Testis (tissue), 2 donors: ENCODE data around the gene HS3ST3A1.

ENCODE experiments used
- POLR2A ChIP-seq: fragments of 450-650 bp; IDR thresholded peaks from one replicate; pipeline ENCODE4 v1.6.1; 2017; ENCODE audit warnings: antibody characterized with exemption, mild to moderate bottlenecking, moderate library complexity
- TF ChIP-seq, protein P1 (sequence below), 3 experiments: fragments of 450-650 bp in 2 of 3; fragments of 200-600 bp in 1 of 3; sonication (generic) in 1 of 3; IDR thresholded peaks; one replicate each; pipeline ENCODE4 v1.5.1; 2016 to 2019; ENCODE audit warnings: antibody characterized with exemption in 3 of 3, mild to moderate bottlenecking in 2 of 3, moderate library complexity in 1 of 3

DNA sequence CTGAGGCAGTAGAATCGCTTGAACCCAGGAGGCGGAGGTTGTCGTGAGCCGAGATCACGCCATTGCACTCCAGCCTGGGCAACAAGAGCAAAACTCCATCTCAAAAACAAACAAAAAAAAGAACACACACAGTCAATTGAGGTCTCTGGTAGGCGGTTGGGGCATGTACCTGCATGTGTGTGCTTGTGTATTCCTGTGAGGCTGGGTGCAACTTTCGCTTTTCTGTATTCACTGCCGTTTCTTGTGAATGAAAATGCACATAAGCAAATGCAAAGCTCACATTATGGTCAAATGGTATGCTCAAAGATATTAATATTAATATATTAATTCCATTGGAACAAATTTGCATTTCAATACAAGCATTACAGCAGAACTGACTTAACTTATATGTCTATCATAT, 20.9 kb downstream of the HS3ST3A1 start:
- no peak for TF ChIP-seq POLR2A
- TF ChIP-seq, protein P1, sequence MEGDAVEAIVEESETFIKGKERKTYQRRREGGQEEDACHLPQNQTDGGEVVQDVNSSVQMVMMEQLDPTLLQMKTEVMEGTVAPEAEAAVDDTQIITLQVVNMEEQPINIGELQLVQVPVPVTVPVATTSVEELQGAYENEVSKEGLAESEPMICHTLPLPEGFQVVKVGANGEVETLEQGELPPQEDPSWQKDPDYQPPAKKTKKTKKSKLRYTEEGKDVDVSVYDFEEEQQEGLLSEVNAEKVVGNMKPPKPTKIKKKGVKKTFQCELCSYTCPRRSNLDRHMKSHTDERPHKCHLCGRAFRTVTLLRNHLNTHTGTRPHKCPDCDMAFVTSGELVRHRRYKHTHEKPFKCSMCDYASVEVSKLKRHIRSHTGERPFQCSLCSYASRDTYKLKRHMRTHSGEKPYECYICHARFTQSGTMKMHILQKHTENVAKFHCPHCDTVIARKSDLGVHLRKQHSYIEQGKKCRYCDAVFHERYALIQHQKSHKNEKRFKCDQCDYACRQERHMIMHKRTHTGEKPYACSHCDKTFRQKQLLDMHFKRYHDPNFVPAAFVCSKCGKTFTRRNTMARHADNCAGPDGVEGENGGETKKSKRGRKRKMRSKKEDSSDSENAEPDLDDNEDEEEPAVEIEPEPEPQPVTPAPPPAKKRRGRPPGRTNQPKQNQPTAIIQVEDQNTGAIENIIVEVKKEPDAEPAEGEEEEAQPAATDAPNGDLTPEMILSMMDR (IDR thresholded peaks at IDR 0.05), result no peak
